Neural crest cell (in vitro differentiated cells): ENCODE measurements around the gene BPIFB1. TPM values are rescaled to one million over a fixed set of nuclear protein-coding genes. Genes with fewer than 3 reads are reported as not detected.

ENCODE experiments used
- DNase-seq: peaks from one replicate; pipeline ENCODE4 v3.0.0; 2021; ENCODE audit warnings: low read depth, mixed read lengths, low spot score
- H3K27ac Mint-ChIP-seq: one replicate; pipeline ENCODE4 v1.8.0; 2021; ENCODE audit warnings: mild to moderate bottlenecking, mixed read lengths; ENCODE audit not compliant: unreplicated experiment
- H3K27me3 Mint-ChIP-seq: 2 replicates; pipeline ENCODE4 v1.8.0; 2021; ENCODE audit warnings: low read depth, mild to moderate bottlenecking, mixed read lengths
- H3K36me3 Mint-ChIP-seq: 2 replicates; pipeline ENCODE4 v1.8.0; 2021; ENCODE audit warnings: low read depth, mild to moderate bottlenecking, mixed read lengths
- H3K4me1 Mint-ChIP-seq: 2 replicates; pipeline ENCODE4 v1.8.0; 2021; ENCODE audit warnings: mixed read lengths
- H3K4me3 Mint-ChIP-seq: one replicate; pipeline ENCODE4 v1.8.0; 2021; ENCODE audit warnings: mild to moderate bottlenecking, mixed read lengths
- H3K9me3 Mint-ChIP-seq: 2 replicates; pipeline ENCODE4 v1.8.0; 2021; ENCODE audit warnings: mixed read lengths
- total RNA-seq: library from RNA; stranded (reverse); gene quantifications from 2 replicates; pipeline ENCODE4 v1.2.1, GENCODE V29; 2021
- TF ChIP-seq, protein P1 (sequence below): fragments of 200-600 bp; sonication (generic); conservative IDR thresholded peaks from 2 replicates; pipeline ENCODE4 v1.5.0; 2021; ENCODE audit warnings: antibody characterized with exemption, mild to moderate bottlenecking

BPIFB1 gene
- total RNA-seq, 1 donor from 2014 or later = not detected

- no peak for DNase-seq
- H3K4me1 Mint-ChIP-seq = peaks cover 5% of the 10 kb centered on the region
- TF ChIP-seq, protein P1, sequence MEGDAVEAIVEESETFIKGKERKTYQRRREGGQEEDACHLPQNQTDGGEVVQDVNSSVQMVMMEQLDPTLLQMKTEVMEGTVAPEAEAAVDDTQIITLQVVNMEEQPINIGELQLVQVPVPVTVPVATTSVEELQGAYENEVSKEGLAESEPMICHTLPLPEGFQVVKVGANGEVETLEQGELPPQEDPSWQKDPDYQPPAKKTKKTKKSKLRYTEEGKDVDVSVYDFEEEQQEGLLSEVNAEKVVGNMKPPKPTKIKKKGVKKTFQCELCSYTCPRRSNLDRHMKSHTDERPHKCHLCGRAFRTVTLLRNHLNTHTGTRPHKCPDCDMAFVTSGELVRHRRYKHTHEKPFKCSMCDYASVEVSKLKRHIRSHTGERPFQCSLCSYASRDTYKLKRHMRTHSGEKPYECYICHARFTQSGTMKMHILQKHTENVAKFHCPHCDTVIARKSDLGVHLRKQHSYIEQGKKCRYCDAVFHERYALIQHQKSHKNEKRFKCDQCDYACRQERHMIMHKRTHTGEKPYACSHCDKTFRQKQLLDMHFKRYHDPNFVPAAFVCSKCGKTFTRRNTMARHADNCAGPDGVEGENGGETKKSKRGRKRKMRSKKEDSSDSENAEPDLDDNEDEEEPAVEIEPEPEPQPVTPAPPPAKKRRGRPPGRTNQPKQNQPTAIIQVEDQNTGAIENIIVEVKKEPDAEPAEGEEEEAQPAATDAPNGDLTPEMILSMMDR = no peak
- no peaks in the 10 kb centered on the region for H3K36me3 Mint-ChIP-seq
- no peak overlapping the region for H3K27ac Mint-ChIP-seq
- H3K4me3 Mint-ChIP-seq = no peak overlapping the region
- no peaks in the 10 kb centered on the region for H3K9me3 Mint-ChIP-seq
- H3K27me3 Mint-ChIP-seq = peaks cover 29% of the 10 kb centered on the region
Observed at GRCh38 chr20:33259371-33259770, 23.6 kb upstream of the BPIFB1 start.

GRCh38 chr20:33261465-33261864 is 21.5 kb upstream of the BPIFB1 start:
- Mint-ChIP-seq H3K27me3 (peaks cover 24% of the 10 kb centered on the region), H3K9me3 (no peaks in the 10 kb centered on the region), H3K4me1 (peaks cover 5% of the 10 kb centered on the region), H3K36me3 (no peaks in the 10 kb centered on the region), H3K4me3 (no peak overlapping the region), H3K27ac (no peak overlapping the region)
- TF ChIP-seq, protein P1 = no peak
- DNase-seq = no peak

DNA sequence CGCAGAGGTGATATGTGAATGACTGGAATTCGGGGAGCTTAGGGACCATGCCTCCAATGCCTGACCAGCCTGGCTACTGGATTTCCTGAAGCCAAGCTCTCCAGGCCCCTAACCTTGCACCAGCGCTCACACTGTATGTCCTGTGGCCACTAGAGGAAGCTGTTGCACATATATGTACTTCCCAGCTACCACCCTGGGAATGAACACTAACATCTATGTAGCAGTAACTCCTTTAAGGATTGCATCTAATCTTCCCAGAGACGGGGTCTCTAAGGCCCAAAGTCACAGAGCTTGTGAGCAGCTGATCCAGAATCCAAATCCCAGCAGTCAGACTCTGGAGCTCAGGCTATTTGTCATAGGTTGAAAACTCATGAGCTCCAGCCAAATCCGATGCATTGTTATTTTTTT is 20.4 kb upstream of the BPIFB1 start:
- H3K27me3 Mint-ChIP-seq = peaks cover 22% of the 10 kb centered on the region
- H3K36me3 Mint-ChIP-seq = no peaks in the 10 kb centered on the region
- TF ChIP-seq, protein P1 = peak; percentile 78
- H3K4me1 Mint-ChIP-seq = peaks cover 5% of the 10 kb centered on the region
- no peak overlapping the region for H3K4me3 Mint-ChIP-seq
- DNase-seq = peak; percentile 55
- H3K27ac Mint-ChIP-seq = no peak overlapping the region
- H3K9me3 Mint-ChIP-seq = no peaks in the 10 kb centered on the region

- H3K36me3 Mint-ChIP-seq = no peaks in the 10 kb centered on the region
- no peak overlapping the region for H3K4me3 Mint-ChIP-seq
- peaks cover 28% of the 10 kb centered on the region for H3K27me3 Mint-ChIP-seq
Observed at GRCh38 chr20:33263784-33264183, 19.2 kb upstream of the BPIFB1 start.

DNA sequence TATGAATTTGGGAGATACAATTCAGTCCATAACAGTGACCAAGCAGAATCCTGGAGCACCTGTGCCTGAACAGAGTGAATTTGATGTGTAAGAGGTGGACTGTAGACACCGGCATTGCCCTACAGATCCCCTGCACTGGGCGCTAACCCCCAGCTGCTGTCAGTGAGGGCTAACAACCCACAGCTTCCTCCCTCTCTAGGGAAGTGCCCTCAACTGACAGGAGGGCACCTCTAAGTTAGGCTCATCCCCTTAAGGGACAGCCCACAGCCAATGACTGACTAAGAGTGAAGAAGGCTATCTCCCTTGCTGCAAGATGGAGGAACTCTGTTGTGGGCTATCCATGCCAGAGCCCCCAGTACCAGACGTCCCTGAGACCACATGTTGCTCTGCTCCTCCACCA is 15.3 kb upstream of the BPIFB1 start:
- H3K4me1 Mint-ChIP-seq = peaks cover 3% of the 10 kb centered on the region
- TF ChIP-seq, protein P1 = no peak
- no peak overlapping the region for H3K27ac Mint-ChIP-seq
- H3K9me3 Mint-ChIP-seq = no peaks in the 10 kb centered on the region
- no peak for DNase-seq
- H3K27me3 Mint-ChIP-seq = peaks cover 38% of the 10 kb centered on the region
- H3K4me3 Mint-ChIP-seq = no peak overlapping the region
- H3K36me3 Mint-ChIP-seq = no peaks in the 10 kb centered on the region

More at GRCh38 chr20:33263784-33264183, 19.2 kb upstream of the BPIFB1 start:
- no peaks in the 10 kb centered on the region for H3K9me3 Mint-ChIP-seq
- TF ChIP-seq, protein P1 = no peak
- H3K27ac Mint-ChIP-seq = peak overlapping the region; percentile 22
- DNase-seq = no peak
- peaks cover 5% of the 10 kb centered on the region for H3K4me1 Mint-ChIP-seq
